ENCODE data around the gene HSPA12B. TPM values are rescaled to one million over a fixed set of nuclear protein-coding genes. Genes with fewer than 3 reads are reported as not detected.
A peak's percentile ranks its signal among the peaks of the same experiment; 100 is the strongest.

HSPA12B gene
- total and polyA plus RNA-seq, 2 of the 13 experiments (the other 11 are each of a cell fraction or from before 2014, with no cell fraction given), result 0.01 TPM; not detected in 1

DNA sequence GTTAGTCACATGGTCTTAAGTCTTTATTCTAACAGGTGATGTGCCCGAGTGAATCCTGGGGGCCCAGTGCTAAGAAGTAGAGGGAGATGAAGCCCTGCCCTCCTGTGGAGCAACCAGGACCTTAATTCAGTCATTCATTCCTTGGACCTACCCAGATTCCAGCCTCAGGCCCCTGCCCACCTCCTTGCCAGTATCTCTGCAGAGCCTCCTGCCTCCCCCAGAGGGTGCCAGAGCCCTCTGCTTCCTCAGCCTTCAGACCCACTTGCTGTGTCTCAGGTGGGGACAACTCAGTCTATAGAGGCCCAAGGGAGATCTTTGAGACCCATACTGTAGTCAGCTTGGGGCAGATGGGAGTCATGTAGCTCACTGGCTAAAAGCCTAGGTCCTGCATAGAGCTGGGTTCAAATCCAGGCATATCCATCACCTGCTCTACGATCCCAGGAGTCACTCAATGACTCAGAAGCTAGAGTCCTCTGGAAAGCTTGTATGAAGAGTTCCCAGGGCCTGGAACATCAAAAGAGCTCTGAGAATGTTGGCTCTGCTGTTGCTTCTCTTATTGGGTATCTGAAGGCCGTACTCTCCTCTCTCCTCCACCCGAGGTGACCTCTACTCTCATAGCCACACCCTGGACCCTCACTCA is 16.2 kb upstream of the HSPA12B start (continued):
- TF ChIP-seq ZNF609 (CRISPR knock-in tag; IDR thresholded peaks at IDR 0.05; ENCODE audit: borderline replicate concordance), result no peak
- no peak for TF ChIP-seq SATB2 (CRISPR knock-in tag; IDR thresholded peaks at IDR 0.05)
- no peak for TF ChIP-seq PITX1 (CRISPR knock-in tag; IDR thresholded peaks at IDR 0.05)
- TF ChIP-seq ELF4 (CRISPR knock-in tag; IDR thresholded peaks at IDR 0.05; ENCODE audit: borderline replicate concordance), result no peak
- no peak for TF ChIP-seq SETDB1 (CRISPR knock-in tag; IDR thresholded peaks at IDR 0.05; ENCODE audit: borderline replicate concordance)
- TF ChIP-seq AHDC1 (CRISPR knock-in tag; IDR thresholded peaks at IDR 0.05; ENCODE audit: borderline replicate concordance), result no peak
- TF ChIP-seq ZNF3 (CRISPR knock-in tag; IDR thresholded peaks at IDR 0.05), result 0 out of 2 replicates have a peak, but pooled peaks have one; percentile 18
- TF ChIP-seq RXRB (CRISPR knock-in tag; IDR thresholded peaks at IDR 0.05; ENCODE audit: borderline replicate concordance), result 0 out of 2 replicates have a peak, but pooled peaks have one; percentile 21
- TF ChIP-seq ZNF124 (CRISPR knock-in tag; IDR thresholded peaks at IDR 0.05), result no peak
- no peak for TF ChIP-seq ZMYM2 (CRISPR knock-in tag; IDR thresholded peaks at IDR 0.05)
- TF ChIP-seq TEAD3 (CRISPR knock-in tag; optimal IDR thresholded peaks at IDR 0.05; ENCODE audit: borderline replicate concordance), result peak; percentile 45
- no peak for TF ChIP-seq JARID2 (CRISPR knock-in tag; IDR thresholded peaks at IDR 0.05; ENCODE audit: insufficient replicate concordance)
- TF ChIP-seq RELA (CRISPR knock-in tag; IDR thresholded peaks at IDR 0.05), result no peak
- TF ChIP-seq KAT7 (CRISPR knock-in tag; IDR thresholded peaks at IDR 0.05; ENCODE audit: borderline replicate concordance), result no peak
- no peak for TF ChIP-seq SP2 (CRISPR knock-in tag; IDR thresholded peaks at IDR 0.05)
- no peak for TF ChIP-seq ZNF136 (CRISPR knock-in tag; IDR thresholded peaks at IDR 0.05; ENCODE audit: low read depth)
- no peak for TF ChIP-seq ZNF713 (CRISPR knock-in tag; IDR thresholded peaks at IDR 0.05)
- TF ChIP-seq ATF5 (CRISPR knock-in tag; IDR thresholded peaks at IDR 0.05; ENCODE audit: low read depth), result no peak
- TF ChIP-seq TARDBP (CRISPR knock-in tag; IDR thresholded peaks at IDR 0.05), result 0 out of 2 replicates have a peak, but pooled peaks have one; percentile 45
- TF ChIP-seq CEBPB (IDR thresholded peaks at IDR 0.05; ENCODE audit: borderline replicate concordance, low read depth, low read length), result no peak

Measured in HepG2 (cell line).